GM18870 (cell line): ENCODE measurements around the gene UBR1.

Experiments
- ATAC-seq: cut with Tn5 transposase; IDR thresholded peaks from one replicate; pipeline ENCODE4 v1.9.1; 2021; ENCODE audit warnings: moderate library complexity; ENCODE audit not compliant: unreplicated experiment

The UBR1 gene

GRCh38 chr15:43111354-43111753, 5.5 kb upstream of the UBR1 start:
- no peak for ATAC-seq

- ATAC-seq: no peak
Observed at GRCh38 chr15:43107751-43108150, 1.9 kb upstream of the UBR1 start.

GRCh38 chr15:43106486-43106829, 620 bp upstream of the UBR1 start:
- no peak for ATAC-seq

GRCh38 chr15:43105077-43105736, 631 bp downstream of the UBR1 start:
- peak; percentile 9 for ATAC-seq

- no peak for ATAC-seq
Observed at GRCh38 chr15:43104426-43104825, 1.4 kb downstream of the UBR1 start.

- no peak for ATAC-seq
Observed at GRCh38 chr15:43103907-43104306, 1.9 kb downstream of the UBR1 start.

GRCh38 chr15:43102187-43102586, 3.7 kb downstream of the UBR1 start:
- no peak for ATAC-seq

GRCh38 chr15:43100971-43101370, 4.9 kb downstream of the UBR1 start:
- ATAC-seq: no peak

- ATAC-seq: no peak
Observed at GRCh38 chr15:43099105-43099845, 6.6 kb downstream of the UBR1 start.

GRCh38 chr15:43096411-43096810, 9.4 kb downstream of the UBR1 start:
- ATAC-seq: no peak

- no peak for ATAC-seq
Observed at GRCh38 chr15:43095708-43096347, 10.0 kb downstream of the UBR1 start.

- no peak for ATAC-seq
Observed at GRCh38 chr15:43095243-43095642, 10.6 kb downstream of the UBR1 start.

- no peak for ATAC-seq
Observed at GRCh38 chr15:43094416-43095030, 11.3 kb downstream of the UBR1 start.

GRCh38 chr15:43093026-43093425, 12.8 kb downstream of the UBR1 start:
- ATAC-seq: no peak

GRCh38 chr15:43091859-43092258, 14.0 kb downstream of the UBR1 start:
- ATAC-seq: no peak

GRCh38 chr15:43086551-43086950, 19.3 kb downstream of the UBR1 start:
- no peak for ATAC-seq

- ATAC-seq: no peak
Observed at GRCh38 chr15:43085921-43086320, 19.9 kb downstream of the UBR1 start.

GRCh38 chr15:43082509-43082908, 23.3 kb downstream of the UBR1 start:
- no peak for ATAC-seq

- ATAC-seq: no peak
Observed at GRCh38 chr15:43081283-43081682, 24.6 kb downstream of the UBR1 start.

GRCh38 chr15:43071451-43071850, 34.4 kb downstream of the UBR1 start:
- no peak for ATAC-seq

GRCh38 chr15:43070893-43071292, 34.9 kb downstream of the UBR1 start:
- ATAC-seq: no peak

GRCh38 chr15:43070249-43070648, 35.6 kb downstream of the UBR1 start:
- no peak for ATAC-seq
